GM21717 (cell line): Measurements from ENCODE around the gene ASPSCR1.

Experiments used
- ATAC-seq: cut with Tn5 transposase; IDR thresholded peaks from one replicate; pipeline ENCODE4 v1.9.1; 2021; ENCODE audit warnings: mild to moderate bottlenecking, moderate library complexity; ENCODE audit not compliant: unreplicated experiment

The ASPSCR1 gene

DNA sequence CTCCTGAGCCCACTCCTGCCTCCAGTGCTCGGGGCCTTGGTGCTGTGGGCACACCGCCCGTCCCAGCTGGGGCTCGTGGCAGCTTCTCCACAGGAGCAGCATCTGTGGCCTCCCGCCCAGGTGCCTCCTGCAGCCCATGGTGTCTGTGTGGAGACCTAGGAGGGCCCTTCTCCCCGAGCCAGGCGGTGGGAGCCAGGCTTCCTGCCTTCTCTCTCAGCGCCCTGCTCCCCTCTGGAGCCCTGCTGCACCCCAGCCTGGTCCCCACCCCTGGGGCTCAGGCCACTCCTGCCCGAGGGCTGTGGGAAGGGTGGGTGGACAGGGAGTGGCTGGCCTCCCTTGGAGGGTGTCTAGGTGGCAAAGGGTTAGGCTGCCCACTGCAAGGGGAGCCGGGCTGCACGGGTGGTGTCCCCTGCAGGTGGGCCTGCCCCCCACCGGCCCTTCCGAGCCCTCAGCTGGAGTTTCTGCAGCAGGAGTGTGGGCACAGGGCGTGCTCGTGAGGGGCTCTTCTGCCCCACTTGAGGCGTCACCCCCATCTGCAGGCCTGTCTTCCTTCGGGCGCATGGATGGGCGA, 34.3 kb downstream of the ASPSCR1 start:
- ATAC-seq = no peak

GRCh38 chr17:82012261-82012639, 34.8 kb downstream of the ASPSCR1 start:
- ATAC-seq = no peak

DNA sequence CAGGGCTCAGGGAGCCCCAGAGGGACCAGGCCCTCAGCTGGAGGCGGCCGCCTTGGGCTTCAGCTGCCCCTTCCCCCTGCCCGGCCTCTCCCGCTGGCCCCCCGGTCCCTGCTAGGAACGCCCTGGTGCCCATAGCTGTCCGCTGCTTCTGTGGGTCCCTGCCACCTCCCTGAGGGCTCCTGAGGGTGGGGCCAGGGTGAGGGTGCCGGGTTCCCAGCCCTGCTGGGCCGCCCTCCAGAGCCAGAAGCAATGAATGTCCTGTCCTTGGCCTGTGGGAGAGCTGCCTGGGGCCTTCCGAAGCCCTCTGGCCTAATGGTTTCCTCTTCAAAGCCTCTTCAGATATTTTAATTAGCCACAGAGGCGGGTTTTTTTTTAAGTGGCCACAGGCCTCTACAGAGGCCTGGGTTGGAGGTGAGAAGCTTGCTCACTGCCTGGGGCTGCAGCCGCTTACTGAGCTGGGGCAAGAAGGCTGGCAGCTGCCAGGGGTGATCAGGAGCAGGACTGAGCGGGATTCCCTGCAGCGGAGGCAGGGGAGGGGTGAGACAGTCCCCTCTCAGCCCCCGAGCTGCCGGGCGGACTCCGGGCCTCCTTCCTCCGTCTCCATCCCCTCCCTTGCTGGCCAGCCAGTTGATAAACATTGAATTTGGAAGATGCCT, 35.3 kb downstream of the ASPSCR1 start:
- ATAC-seq = no peak

DNA sequence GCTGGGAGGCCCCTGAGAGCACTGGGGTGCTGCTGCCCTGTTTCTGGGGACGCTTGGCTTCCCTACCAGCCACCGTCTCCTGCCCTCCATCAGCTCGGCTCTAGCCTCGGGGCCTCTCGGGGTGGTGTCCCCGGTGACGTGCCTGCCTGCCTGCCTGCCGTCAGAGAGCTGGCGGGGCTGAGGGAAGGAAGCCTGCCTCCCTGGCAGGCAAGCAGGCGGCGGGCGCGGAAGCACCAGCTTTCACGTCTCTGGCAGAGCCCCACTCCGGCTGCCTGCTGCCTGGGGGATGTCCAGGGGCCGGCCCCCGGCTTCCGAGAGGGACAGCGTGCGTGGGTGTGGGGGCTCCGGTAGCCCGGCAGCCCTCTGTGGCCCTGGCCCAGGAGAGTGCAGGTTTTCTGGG, 35.9 kb downstream of the ASPSCR1 start:
- no peak for ATAC-seq

DNA sequence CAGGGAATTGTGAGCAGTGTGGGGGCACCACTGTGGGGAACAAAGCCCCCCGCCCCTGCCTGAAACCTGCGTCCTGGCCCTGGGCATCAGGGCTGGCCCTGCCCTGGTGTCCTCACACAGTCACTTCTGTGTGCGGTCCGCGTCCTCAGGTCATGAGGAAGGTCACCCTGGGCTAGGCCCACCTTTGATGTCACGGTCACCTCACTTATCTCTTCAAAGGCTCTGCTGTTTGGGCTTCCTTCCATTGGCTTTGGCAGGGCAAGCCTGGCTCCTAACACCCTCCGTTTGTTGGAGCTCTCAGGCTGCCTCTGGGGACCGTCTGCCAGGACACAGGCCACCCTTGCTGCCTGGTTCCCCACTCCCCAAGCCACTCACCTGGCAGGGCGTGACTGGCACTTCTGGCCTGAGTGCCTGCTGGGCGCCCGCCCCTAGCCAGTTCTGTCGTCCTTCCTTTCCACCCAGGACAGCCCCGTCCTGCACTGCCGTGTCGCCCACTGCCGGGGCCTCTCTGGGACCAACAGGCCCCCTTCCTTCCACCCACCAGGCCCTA, 36.4 kb downstream of the ASPSCR1 start:
- no peak for ATAC-seq

- no peak for ATAC-seq
Observed at GRCh38 chr17:82014432-82014831, 37.0 kb downstream of the ASPSCR1 start.

DNA sequence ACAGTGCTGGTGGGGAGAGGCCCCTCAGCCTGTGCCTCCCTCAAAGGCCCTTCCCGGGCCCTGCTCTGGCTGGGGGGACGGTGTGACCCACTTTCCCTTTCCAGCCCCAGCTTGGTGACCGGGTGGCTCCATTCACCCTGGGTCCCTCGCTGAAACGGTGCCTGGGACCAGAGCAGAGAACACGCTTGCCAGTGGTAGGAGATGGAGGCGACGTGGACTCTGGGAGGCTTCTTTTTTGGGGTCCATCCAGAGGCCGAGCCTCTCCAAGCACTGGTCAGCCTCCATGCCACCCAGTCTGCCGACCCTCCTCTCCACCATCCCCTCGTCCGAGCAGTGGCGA, 37.5 kb downstream of the ASPSCR1 start:
- ATAC-seq = no peak

- ATAC-seq = no peak
Observed at GRCh38 chr17:82015311-82015971, 38.0 kb downstream of the ASPSCR1 start.

GRCh38 chr17:82016061-82016874, 38.8 kb downstream of the ASPSCR1 start:
- ATAC-seq = no peak

DNA sequence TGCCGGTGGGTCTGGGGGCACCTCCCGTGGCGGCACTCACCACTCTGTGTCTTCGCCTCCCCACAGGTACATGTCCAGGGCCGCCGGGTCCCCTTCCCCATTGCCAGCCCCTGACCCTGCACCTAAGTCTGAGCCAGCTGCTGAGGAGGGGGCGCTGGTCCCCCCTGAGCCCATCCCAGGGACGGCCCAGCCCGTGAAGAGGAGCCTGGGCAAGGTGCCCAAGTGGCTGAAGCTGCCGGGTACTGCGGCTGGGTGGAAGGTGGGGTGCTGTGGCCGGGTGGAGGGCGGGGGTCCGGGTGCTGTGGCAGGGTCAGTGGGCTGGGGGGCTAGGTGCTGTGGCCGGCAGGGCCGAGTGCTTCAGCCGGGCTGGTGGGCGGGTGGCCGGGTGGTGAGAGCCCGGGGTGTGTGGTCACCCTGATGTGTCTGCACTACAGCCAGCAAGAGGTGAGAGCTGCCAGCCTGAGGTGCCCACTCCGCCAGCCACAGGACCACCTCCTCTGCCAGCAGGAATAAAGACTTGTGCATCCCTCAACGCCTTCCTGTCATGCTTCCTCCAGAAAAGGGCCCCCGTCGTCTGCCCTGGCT, 39.5 kb downstream of the ASPSCR1 start:
- ATAC-seq = no peak

- no peak for ATAC-seq
Observed at GRCh38 chr17:82017612-82018151, 40.3 kb downstream of the ASPSCR1 start.

- ATAC-seq = no peak
Observed at GRCh38 chr17:82018152-82018988, 40.9 kb downstream of the ASPSCR1 start.

GRCh38 chr17:82018989-82019689, 41.7 kb downstream of the ASPSCR1 start:
- no peak for ATAC-seq

- no peak for ATAC-seq
Observed at GRCh38 chr17:82019690-82020571, 42.5 kb downstream of the ASPSCR1 start.

DNA sequence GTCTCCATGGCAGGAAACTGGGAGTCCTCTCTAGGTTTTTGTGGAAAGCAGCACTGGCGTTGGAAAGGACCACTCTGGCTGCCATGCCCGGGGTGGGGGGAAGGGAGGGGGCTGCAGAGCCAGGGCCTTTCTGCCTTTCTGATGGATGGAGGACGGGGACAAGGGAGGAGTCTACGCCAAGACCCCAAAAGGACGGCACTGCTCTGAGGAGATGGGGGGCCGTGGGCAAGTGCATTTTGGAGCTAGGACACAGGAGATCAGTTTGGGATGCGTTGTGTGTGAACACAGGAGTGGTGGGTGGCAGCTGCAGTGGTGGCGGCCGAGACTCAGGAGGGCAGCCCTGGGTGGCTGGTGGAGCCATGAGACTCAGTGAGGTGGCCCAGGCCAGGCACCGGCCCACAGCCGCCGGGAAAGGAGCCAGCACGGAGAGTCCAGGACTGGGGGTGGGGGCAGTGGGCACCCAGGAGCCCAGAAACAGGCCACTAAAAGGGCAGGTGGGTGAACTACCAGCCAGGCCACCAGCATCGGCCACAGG, 43.2 kb downstream of the ASPSCR1 start:
- no peak for ATAC-seq

DNA sequence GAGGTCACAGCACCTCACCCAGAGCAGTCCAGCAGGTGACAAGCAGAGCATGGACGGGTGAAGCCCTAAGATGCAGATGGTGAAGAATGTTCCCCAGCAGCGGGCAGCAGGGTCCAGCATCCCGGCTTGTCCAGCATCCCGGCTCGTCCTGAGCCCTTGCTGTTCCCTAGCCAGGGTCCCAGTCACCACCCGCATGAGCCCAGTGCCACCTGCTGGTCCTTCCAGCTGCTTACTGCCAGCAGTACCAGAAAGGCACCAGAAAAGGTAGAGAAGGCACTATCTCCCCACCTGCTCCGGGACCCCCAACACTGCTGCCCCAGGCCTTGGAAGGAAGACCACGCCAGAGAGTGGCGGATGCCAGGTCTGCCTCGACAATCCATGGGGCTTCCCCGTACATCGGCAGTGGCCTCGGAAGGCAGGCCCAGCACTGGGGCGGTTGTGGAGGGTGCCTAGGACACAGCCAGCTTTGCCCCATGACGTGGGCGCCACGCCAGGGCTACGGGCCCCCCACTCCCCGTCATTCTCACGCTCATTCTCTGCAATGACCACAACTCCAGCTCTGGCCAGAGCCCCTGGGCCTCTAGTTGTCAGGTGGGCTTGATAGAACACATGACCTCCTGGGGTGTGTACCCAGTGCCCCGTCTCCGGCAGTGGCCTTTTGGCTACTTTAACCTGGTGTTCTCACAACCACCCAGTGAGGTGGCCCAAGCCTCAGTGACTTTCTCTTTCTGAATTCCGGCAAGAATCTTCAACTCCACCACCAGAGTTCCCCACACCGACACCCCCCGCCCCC, 43.9 kb downstream of the ASPSCR1 start:
- no peak for ATAC-seq

DNA sequence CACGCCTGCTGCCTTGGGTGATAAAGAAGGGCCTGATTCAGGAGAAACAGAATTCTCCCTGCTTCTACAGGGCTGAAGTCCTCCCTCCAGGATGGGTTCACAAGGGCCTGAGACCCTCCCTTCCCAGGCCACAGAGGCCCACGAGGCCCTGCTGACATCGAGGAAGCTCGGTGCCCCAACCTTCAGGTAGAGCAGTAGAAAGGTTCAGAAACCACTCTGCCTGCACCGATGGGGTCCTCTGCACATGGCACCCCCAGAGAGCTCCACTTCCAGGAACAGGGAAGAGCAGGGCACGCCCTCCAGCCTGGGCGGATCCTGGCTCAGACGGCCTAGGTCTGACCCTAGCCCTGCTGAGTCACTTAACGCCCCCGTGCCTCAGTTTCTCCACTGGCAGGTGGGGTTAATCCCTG, 44.5 kb downstream of the ASPSCR1 start:
- no peak for ATAC-seq
